NCI-H146 treated with DMSO at 0.1 percent for 48 hours (cell line): ENCODE data around the gene RNF225.
"Not testable (repeated sequence)": the region's sequence is repeated elsewhere in the genome, so short reads cannot be mapped to it uniquely, and the experiment has no call there.

Experiments used
- DNase-seq: peaks from one replicate; lab custom pipeline; 2025; ENCODE audit not compliant: unreplicated experiment; lab: John Stamatoyannopoulos, UW

The RNF225 gene

DNA sequence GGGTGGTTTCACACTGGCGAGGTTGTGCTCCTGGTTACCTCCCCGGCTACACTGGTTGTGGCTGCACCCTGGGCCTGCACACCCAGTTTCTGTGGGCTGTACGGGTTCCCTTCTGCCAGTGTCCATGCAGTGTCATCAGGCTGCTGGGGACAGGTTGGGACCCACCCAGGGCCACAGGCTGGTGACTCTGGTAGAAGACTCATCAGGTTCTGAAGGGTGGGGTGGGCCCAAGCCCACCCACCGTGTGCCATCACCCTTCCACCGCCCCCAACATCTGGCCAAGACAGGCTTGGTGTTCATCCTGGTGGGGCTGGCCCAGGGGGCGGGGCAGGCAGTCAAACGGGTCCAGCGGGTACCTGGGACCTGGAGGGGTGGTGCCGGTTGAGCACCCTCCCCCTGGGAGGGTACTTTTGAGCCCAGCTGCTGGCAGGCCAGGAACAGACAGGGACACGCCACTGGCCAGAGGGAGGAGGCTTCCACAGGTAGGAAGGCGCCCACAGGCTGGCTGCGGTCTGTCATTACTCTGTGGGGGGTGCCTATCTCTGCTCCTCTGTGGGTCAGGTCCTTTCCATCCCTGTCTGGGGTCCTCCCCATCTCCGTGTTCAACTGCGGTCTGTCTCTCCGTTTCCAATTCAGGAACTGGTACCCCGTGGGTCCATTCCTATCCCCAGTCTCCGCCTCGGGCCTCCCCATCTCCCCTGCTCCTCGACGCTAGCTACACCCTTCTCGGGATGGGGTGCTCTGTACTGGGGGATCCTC, at the start of gene RNF225:
TSS of gene RNF225 (plus strand) at position 437 of the 759 bp plus-strand sequence. CDS start 434 bp downstream, outside the sequence.
- DNase-seq, result no peak

DNA sequence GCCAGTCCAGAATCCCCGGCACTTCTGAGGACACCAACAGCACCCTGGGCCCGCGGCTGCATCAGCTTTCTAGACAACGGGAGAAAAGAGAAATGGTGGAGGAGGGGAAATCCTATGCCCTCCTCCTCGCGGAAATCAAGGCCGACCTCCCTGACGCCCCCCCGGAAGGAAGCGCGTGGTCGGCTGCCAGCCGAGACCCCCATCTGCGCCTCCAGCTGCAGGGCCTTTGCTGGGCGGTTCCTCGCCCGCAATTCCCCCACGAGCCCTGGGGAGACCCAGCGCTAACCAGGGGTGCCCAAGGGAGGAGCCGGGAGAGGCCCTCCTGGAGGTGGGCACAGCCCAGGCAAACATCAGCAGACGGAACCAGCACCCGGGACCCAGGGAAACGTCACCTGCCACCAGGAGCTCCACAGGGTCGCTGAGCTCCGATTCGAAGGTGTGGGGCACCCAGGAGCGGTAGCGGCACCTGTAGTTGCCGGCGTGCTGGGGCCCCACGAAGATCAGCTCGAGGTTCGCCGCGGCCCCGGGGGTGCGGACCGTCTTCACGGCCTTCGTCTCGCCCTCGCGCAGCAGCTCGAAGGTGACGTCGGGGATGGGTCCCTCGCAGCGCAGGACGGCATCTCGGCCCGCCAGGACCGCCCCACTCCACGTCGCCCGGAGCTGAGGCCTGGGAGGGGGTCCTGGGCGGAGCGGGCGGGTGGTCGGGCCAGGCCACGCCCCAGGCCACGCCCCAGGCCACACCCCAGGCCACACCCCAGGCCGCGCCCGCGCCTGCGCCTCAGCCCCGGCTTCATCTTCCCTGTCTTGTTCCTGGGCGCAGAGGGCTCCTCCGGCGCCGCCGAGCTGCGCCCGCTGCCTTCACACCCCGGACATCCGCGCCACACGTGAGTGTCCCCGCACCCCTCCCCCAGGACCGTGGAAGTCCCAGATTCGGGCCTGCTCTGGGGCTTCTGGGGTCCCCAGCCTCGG, 48.2 kb upstream of the RNF225 start:
- peak; percentile 70 for DNase-seq

DNA sequence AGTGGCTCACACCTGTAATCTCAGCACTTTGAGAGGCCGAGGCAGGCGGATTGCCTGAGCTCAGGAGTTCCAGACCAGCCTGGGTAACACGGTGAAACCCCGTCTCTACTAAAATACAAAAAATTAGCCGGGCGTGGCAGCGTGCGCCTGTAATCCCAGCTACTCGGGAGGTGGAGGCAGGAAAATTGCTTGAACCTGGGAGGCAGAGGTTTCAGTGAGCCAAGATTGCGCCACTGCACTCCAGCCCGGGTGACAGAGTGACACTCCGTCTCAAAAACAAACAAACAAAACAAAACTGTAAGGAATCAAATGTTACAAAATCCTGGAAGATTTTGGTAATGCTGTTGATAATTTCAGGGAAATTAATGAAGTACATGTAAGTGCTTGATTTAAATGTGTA, 47.4 kb upstream of the RNF225 start:
- DNase-seq, result not testable (repeated sequence)

DNA sequence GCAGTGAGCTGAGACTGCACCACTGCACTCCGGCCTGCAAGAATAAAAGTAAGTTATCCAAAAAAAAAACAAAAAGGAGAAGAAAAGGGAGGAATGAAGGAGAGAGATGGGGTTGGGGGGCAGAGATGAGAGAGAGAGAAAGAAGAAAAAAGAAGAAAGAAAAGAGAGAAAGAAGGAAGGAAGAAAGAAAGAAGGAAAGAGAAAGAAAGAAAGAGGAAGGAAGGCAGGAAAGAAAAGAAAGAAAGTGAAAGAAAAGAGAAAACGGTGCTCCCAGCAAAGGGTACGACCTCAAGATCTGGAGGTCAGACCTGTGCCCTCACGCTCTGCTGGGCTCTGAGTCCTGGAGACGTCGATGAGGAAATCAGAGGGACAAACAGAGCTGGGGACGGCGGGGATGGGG, 45.9 kb upstream of the RNF225 start:
- no peak for DNase-seq

DNA sequence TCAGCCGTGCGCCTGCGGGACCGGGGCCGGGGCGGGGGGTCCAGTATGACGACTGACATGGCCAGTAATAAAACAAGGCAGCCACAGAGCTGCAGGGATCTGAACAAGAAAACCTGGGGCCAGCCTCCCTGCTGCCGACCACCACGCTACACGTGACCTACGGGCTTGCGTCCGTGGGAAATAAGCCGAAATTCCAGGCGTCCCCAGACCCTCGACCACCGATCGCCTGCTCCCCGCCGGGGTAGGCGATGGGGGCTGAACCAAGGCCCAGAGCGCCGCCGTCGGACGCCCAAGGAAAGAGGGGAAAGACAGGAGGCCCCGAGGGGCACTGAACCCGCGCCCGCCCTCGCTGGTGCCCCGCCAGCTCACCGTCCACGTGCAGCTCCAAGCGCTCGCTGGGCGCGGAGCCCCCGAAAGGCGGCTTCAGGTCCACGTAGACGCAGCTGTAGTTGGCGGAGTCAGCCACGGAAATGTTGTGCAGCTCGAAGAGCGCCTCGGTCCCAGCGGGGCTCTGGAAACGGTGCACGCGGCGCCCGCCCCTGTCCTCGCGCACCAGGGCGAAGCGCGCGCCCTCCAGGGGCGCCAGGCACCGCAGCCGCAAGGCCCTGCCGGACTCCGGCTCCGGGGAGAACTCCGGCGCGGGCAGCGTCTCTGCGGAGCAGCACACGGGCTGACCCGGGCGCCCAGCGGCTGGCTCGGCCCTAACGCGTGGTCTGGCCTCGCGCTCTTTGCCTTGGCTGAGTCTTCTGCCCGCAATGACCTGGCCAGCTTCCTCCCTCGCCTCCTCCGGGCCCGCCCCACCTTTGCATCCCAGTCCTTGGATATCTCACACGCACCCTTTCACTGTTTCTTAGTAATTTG, 45.2 kb upstream of the RNF225 start:
- DNase-seq, result no peak

DNA sequence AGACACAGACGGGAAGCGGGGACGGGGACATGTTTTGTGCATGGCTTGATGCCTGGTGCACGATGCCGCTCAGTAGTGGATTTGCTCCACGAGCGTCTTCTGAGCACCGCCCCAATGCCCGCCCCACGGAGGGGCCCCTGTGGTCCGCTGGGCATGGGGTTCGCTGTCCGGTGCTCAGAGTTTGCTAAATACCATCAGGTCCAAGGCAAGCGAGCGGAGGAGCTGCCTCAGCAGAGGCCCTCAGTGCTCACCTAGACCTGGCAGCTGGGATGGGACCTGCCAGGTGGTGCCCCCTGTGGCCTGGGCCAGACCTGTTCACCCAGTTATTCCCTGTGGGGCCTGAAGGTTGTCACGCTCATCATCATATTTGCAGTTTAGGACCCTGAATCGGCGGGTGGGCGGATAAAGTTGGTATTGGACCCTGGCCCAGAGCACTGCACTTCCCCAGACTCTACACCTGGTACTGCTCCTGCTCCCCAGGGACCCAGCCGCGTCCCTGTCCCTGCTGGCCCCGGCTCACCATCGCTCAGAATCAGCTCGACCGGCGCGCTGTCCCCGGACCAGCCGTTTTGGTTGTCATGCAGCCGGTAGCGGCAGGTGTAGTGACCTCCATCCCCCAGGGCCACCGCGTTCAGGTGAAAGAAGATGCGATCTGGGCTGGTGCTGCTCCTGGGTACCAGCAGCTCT, 44.4 kb upstream of the RNF225 start:
- DNase-seq, result no peak

DNA sequence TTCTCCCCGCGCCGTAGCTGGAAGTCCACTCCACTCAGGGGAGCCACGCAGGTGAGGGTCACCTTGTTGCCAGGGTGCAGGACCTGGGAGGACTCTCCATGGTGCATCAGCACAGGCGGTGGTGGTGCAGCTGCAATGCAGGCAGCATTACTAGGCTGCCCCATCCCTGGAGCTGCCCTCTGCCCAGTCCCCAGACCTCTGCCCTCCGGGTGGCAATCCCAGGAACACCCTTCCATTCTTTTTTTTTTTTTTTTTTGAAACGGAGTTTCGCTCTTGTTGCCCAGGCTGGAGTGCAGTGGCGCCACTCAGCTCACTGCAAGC, 43.9 kb upstream of the RNF225 start:
- no peak for DNase-seq

DNA sequence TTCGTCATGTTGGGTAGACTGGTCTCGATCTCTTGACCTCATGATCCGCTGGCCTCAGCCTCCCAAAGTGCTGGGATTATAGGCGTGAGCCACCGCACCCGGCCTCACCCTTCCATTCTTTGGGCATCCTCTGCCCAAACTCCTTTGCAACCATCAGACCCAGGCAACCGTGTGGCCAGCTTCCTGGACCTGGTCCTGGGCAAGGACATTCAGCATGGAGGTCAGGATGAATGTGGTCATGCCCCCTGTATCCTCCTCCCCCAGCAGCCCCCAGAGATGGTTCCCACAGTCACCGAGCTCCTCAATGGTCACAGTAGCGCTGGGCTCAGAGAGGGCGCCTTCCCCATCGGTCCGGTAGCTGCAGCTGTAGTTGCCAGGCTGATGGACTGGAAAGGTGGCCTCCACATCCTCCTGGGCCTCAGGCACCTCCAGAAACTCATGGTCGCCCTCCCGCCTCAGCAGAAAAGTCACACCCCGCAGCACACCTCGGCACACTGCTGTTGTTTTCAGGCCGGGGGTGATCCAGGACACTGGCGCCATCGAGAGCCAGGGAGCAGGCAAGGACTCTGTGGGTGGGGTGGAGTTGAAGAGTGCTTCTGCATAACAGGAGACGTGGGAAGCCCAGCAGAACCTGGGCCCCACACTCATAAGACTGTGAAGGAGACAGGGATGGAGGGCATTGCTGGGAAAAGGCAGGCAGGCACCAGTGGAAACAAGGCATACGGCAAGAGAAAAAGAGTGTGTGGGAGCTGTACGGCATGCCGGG, 43.3 kb upstream of the RNF225 start:
- no peak for DNase-seq

DNA sequence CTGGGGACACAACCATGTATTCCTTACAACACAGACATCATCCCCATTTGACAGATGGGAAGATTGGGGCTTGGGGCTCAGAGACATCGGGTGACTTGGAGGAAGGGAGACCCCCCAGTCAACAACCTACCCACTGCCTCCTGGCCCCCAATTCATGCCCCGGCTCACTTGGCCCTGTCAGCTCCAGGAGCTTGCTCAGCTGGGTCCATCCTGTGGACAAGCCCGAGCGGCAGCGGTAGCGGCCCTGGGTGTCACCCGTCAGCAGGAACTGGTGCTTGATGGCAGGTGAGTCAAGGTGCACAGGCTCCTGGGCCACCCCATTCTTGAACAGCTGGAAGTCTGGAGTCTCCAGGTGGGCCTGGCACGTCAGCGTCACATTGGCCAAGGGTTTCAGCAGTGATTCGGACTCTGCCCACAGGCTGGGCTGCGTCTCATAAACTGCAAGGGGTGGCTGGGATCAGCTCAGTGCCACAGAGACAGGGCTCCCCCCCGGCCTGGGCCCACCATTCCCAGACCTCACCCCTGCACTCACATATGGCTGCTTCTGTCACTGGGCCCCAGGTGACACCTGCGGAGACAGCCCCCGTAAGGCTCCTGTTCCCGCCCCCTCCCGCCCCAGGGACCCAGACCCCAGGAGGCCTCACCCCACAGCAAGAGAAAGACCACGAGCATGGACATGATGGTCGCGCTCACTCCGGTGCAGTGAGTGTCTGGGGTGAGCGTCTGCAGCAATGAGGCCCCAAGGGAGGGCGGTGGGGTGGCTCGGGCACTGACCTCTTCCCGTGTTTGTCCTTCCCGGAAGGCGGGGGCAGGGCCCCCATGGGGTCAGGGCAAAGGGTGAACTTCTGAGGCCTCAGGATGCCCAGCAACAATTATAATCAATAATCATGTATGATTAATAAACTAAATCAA, 42.4 kb upstream of the RNF225 start, which contains the start of gene A1BG:
TSS of gene A1BG (minus strand) at position 733 of the 912 bp plus-strand sequence. CDS start at position 678, 55 bp downstream.
- no peak for DNase-seq

DNA sequence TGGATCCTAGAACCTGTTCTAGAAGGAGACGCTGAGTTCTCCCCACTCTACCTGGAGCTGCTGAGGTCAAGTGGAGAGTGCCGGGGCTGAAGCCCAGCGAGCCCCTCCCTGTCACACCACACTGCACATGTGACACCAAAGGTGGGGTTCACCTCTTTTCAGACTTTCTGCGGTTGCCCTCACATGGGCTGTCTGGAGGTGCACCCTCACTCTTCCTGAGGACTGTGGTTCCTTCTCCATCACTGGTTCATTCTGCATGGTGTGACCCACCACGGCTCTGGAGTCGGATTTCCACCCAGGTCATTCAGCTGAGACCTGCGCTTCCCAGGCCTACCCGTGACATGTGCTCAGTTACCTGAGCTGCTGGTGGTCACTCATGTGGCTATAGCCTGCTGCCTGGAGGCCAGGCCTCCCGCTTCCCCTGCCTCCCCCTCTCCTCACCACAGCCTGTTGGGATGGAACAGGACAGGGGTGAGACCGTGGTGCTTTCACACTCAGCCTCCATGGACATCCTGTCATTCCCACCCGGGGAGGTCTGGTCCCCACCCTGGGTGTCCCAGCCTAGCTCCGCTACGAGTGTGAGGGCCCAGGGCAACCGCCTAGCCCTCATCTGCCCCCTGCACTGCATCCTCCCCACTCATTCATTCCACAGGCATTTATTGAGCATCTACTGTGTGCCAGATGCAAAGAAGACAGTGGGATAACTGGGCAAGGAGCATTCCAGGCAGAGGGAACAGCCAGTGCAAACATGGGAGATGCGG, 41.6 kb upstream of the RNF225 start:
- DNase-seq, result no peak

DNA sequence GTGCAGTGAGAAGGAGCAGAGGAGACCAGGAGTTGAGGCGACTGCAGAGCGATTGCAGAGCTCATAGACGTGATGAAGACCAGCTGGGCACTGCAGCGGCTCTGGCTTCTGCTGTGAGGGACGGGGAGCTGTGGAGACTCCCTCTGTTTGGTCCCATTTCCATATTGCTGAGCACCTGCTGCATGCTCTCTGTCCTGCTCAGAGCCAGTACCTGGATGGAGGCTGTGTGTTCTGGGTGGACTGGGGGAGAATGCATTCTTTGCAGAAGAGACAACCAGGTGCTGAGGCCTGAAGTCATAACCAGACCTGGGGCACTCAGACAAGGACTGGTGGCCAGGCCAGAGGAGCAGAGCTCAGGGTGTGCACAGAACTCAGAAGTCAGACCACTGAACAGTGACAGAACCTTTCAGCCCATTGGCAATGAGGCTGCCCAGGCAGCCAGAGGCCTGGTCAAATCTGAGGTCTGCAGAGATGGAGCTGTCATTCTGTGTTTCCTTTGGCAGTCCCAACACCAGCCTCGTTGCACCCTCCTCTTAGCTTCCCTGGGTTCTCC, 40.9 kb upstream of the RNF225 start:
- DNase-seq, result no peak

DNA sequence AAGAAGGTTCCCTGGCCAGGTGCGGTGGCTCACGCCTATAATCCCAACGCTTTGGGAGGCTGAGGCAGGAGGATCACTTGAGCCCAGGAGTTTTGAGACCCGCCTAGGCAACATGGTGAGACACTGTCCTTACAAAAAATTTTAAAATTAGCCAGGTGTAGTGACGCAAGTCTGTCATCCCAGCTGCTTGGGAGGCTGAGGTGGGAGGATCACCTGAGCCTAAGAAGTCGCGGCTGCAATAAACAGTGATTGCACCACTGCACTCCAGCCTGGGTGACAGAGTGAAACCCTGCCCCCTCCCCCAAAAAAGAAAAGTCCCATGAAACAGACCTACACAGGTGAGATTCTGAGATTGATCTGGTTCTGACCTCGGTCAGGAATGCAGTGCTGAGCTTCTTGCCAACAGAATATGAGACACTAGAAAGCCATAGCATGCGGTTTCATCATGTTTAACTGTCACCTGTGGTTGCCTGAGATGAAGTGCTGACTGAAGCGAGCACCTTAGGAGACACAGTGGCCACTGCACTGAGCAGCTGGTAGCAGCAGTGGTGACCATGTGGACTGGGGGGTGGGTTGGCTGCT, 40.1 kb upstream of the RNF225 start:
- no peak for DNase-seq

DNA sequence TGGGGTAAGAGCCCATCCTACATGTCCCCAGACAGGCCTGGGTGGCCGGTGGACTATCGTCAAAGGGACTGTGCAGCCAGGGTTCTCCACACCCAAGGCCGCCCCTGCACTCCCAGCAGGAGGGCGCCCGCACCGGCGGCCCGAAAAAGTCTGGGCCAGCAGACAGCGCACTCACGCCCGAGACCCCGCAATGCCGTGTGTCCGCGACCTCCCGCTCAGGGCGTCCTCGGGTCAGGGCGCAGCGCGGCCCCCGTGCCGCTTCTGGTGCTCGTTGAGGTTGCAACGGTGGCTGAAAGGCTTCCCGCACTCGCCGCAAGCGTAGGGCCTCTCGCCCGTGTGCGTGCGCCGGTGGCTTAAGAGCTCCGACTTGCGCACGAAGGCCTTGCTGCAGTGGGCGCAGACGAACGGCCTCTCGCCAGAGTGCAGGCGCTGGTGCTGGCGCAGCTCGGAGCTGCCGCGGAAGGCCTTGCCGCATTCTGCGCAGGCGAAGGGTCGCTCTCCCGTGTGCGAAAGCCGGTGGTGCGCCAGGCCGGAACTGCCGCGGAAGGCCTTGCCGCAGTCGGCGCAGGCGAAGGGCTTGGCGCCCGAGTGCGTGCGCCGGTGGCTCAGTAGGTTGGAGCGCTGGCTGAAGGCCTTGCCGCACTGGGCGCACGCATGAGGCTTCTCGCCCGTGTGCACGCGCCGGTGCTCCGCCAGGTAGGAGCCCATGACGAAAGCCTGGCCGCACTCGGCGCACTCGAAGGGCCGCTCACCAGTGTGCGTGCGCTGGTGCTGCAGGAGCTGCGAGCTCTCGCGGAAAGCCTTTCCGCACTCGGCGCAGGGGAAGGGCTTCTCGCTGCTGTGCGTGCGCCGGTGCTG, 39.3 kb upstream of the RNF225 start:
- no peak for DNase-seq

DNA sequence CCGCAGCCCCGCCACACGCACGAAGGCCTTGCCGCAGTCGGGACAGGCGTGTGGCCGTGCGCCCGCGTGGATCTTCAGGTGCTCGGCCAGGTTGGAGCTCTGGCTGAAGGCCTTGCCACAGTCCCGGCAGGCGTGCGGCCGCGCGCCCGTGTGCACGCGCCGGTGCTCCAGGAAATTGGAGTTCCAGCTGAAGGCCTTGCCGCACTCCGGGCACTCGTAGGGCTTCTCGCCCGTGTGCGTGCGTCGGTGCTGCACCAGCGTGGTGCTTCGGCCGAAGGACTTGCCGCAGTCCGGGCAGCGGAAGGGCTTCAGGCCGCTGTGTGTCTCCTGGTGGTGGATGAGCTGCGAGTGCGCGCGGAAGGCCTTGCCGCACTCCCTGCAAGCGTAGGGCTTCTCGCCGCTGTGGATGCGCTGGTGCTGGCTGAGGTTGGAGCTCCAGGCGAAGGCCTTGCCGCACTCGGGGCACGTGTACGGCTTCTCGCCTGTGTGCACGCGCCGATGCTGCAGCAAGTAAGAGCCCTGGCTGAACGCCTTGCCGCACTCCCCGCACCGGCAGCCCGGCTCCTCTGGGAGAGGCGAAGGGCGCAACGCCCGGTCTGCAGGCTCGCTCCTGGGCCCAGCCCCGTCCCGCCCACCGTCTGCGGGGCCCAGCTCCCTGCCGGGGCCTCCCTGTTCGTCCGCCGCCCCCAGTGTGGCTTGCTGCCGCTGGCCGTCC, 38.5 kb upstream of the RNF225 start:
- DNase-seq, result no peak

DNA sequence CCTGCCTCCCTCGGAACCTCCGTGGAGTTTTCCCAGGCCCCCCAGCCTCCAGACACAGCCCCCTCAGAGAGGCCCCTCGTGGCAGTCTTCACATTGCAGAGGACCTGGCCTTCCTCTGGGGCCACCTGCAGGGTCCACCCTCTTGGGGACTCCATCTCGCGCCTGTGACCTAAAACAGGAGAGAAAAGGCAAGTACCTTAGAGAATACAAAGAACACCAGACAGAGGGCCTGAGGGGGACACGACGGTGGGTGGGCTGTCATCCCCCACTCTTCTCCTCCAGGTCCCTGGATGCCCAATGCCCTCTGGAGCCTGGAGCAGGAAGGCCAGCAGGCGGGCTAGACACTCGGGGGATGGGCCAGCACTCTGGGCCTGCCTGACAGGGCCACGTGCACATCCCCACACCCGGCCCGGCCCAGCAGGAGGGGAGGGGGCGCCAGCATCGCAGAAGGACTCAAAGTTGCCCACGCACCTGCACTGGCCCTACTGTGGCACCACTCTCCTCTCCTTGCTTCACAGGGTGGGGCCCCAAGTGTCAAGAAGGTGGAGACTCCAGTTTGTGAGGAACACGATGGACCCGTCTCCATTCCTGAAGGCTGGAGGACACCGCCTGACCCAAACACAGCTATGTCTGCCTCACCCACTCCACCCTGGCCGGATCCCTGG, 37.8 kb upstream of the RNF225 start:
- no peak for DNase-seq
